ENCODE data around the gene GPATCH8. TPM values are rescaled to one million over a fixed set of nuclear protein-coding genes. Genes with fewer than 3 reads are reported as not detected.
"Not testable (repeated sequence)": the region's sequence is repeated elsewhere in the genome, so short reads cannot be mapped to it uniquely, and the experiment has no call there.

GPATCH8 gene
- polyA plus RNA-seq, 10 donors, result 21.1 to 36.9 (median 27.0) TPM

DNA sequence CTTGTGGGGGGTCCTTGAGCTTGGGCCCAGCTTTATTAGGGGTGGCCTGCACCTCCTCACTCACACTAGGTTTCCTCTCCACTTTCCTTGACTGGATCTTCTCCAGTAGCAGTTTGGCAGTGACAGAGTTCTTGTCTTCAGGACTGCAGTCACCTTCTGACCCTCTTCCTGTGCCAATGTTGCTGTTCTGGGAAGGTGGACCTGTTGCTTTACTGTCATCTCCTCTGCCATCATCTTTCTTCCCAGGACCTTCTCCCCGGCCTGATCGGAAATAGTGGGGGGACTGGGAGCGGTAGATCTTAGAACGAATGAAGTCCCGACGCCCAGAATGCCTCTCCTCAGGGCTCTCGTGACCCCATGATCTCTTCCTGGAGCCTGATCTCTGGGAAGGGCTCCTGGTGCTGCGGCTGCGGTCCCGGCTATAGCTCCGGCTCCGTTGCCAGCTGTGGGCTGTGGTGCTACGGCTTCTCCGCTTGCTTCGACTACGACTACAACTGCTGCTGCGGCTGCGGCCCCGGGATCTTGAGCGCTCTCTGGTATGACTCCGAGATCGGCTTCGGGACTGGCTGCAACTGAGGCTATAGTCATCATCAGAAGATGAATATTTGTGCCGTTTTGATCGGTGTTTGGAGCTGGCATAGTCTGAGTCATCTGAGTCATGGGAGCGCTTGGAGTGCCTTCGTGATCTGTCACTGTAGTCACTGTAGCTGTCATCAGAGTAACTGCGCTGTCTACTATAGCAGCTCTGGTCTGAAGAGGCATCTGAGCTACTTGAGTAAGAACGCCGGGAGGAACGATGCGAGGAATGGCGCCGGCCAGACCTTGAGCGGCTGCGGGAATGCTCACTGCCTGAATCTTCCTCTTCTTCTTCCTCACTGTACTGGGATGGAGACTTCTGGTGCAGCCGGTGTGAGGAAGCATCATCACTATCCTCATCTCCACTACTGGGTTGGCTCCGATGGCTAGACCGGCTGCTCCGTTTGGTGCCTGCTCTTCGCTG is 104.2 kb downstream of the GPATCH8 start:
- no peak for DNase-seq

- no peak for DNase-seq
Observed at GRCh38 chr17:44397479-44398440, 105.4 kb downstream of the GPATCH8 start.

DNA sequence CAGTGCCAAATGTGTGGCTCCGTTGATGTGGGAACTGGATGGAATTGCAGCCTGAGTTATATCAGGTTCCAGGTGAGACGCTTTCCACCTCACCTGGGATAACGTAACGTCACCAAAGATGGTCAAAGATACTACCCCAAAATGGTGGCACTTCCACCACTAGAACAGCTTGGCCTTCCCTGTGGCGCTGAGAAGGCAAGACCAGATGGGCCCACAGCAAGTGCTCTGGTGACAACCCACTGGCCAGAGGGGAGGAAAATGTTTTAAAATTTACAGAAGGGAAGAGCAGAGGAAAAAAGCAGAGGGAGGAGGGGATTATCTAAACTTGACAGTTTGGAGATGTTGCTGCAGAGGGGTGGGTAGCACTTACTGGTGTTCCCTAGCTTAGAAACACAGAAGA is 106.3 kb downstream of the GPATCH8 start:
- no peak for DNase-seq

- DNase-seq, result no peak
Observed at GRCh38 chr17:44394833-44395232, 108.4 kb downstream of the GPATCH8 start.

DNA sequence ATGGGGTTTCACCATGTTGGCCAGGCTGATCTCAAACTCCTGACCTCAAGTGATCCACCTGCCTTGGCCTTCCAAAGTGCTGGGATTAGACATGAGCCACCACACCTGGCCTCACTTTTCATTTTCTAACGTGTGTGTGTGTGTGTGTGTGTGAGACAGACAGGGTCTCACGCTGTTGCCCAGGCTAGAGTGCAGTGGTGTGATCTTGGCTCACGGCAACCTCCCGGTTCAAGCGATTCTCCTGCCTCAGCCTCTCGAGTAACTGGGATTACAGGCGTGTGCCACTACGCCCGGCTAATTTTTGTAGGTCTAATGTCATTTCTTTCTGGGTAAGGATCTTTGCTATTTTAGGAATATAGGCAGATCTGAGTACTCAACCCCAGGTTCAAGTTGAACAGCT is 109.1 kb downstream of the GPATCH8 start:
- DNase-seq, result not testable (repeated sequence)

DNA sequence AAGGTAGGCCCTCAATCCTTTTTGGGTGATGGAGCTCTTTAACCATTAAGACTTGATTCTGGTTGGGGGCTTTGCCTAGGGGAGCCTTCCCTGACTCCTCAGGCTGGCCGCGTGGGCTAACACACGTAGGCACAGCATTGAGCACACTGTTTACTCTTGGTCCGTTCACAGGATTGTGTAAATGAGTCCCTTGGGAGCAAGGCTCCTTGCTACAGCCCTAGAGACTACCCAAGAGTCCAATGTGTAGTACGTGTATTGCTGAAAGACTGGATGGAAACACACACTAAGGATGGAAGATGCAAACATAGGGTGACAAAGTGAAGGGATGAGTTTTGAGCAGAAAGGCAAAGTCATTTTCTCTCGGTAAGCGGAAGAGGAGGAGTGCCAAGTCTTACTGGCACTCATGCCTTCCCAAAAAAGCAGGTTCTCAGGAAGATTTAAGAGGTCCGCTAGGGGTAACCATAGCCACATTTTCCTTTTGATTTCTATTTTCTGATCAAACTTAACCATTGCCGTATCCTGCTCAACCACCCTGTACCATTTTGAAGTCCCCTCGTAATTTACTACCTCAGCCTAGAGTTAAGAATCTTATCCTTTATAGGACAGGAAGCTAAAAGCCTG is 112.8 kb downstream of the GPATCH8 start:
- no peak for DNase-seq

DNA sequence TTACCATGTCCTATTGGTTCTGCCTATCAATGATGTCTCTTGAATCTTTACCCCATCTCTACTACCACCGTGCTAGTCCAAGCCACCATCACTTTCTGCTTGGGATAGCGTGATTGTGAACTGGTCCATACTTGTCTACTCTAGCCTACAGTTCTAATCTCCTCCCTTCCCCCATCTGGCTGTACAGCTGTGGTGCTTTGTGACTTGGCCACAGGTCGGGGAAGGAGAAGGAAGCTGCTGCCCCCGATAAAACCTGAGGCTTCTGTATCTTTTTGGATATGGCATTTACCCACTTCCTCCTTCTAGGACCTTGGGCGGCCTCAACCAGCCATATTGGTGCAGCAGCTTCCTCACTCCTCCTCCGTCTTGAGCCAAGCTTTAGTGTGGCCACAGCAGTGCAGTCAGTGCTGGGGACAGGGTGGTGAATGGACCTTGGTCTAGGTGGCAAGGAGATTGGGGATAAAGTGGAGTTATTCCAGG is 113.4 kb downstream of the GPATCH8 start:
- no peak for DNase-seq

DNA sequence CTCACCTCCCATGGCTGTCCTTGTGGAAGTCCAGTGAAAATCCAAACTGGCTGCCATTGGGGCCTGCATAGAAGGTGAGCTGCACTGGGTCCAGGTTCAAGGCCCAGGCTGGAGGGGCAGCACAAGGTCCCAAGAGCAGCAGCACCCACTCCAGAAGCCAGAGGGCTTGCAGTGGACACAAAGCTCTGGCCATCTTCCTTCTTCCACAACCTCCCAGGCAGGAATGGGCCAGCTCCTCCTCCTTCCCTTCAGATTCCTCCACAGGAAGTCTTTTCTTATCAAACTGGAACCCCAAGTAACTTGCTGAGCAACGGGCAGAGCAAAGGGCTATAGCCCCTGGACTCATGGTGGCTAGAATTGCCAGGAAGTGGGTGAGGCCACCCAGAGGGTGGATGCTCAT is 113.9 kb downstream of the GPATCH8 start, which contains the start of gene ITGA2B:
Gene ITGA2B (minus strand): TSS at position 369 of the 400 bp plus-strand sequence. CDS start 176 bp downstream, at position 193.
- DNase-seq, result no peak

DNA sequence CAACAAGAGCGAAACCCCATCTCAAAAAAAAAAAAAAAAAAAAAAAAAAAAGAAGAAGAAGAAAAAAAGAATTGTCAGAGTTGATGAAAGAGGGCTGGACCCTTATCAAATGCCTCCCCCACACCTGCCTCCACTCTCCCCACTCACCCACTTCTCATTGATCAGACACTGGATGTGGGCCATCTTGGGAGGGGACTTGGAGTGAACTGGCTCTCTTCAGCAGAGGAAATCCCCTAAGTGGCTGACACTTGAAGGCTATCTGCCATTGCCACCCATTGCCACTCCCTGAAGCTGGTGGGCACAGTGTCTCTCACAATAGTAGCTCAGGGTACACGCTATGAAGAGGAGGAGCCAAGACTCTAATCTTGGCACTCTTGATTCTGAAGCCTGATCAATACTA is 115.4 kb downstream of the GPATCH8 start:
- no peak for DNase-seq

DNA sequence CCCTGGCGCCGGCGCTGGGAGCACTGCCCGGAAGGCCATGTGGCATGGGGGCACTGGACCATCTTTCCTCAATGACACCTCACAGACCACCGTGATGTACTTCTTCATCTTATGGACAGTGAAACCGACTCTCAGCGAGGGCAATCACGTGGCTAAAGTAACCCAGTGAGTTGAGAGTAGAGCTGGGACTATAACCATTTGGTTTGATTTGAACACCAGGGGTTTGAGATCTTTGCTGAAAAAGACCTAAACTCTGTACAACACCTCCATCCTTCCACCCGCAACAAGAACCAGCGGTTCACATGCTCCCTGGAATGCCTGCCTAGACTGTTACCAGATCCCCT is 117.1 kb downstream of the GPATCH8 start:
- no peak for DNase-seq

- peak; percentile 64 to 90 (median 71) for DNase-seq
Observed at GRCh38 chr17:44385287-44386181, 117.7 kb downstream of the GPATCH8 start.

- DNase-seq, result no peak
Observed at GRCh38 chr17:44384823-44385286, 118.4 kb downstream of the GPATCH8 start.

- peak in 1 of 3 donors; percentile 49 for DNase-seq
Observed at GRCh38 chr17:44384281-44384822, 118.9 kb downstream of the GPATCH8 start.

GRCh38 chr17:44383861-44384260 is 119.3 kb downstream of the GPATCH8 start:
- no peak for DNase-seq

DNA sequence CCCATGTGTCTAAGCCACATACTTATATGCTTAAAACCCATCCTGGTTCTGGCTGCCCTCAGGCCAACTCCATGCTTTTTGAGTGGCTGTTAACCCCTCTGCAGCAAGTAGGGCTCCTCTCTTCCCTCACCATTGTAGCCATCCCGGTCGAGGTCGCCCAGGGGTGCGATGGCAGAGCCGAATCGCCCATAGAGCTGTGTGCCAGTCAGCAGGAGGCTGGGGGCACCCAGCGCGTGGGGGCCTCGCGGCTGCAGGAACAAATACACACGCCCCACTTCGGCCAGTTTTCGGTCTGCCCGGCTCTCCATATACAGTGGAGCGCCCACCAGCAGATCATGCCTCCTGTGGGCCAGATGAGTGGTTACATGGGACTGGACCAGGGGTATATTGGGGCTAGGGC is 119.8 kb downstream of the GPATCH8 start:
- DNase-seq, result no peak

DNA sequence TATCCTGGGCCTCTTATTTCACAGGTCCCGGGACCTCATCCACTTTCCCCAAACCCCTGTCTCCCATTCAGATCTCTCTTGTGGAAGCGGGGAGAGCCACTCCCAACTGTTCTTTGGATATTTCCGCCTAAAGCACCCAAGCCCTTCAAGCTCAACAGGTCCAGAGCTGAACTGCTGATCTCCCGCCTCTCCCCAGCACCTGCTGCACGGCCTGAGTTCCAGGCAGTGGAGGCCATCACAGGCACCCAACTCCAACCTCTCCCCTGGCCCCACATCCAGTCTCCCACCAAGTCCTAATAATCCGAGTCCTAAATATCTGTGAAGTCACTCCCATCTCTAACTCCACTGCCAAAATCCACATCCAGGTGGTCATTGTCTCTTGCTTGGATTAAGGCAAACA is 120.3 kb downstream of the GPATCH8 start:
- no peak for DNase-seq

DNA sequence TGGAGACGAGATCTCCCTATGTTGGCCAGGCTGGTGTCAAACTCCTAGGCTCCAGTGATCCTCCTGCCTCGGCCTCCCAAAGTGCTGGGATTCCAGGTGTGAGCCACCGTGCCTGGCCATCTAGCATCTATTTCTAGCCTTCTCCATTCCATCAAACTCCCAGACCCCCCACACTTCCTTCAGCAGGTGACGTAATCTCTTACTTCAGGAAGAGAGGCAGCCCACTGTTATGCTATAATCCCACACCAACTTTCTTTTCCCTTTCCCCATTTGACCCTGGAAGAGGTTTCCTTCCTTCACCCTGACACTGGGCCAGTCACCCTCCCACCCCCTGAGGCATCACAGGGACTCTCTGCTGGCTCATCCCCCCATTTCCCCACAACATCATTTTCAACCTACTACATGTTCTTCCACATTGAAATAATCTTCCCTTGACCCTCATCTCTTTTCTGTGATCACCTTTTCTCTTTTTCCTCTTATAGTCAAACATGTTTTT is 121.3 kb downstream of the GPATCH8 start:
- DNase-seq, result no peak

DNA sequence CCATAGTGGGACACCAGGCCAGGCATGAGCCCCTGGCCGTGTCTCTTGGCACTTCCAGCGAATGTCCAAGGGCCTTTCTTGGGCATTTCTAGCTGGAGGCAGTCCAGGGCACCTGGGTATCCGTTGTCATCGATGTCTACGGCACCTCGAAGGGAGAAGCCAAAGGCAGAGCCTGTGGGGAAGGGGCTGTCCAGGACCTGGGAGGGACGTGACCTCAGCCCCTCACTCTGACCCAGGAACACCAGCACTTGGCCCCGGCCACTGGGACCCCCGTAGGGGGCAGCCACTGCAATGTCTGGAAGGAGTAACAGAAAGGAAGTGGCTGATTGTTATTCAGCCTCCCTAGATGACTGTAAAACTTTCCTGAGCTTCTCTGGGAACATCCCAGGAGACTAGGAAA is 122.4 kb downstream of the GPATCH8 start:
- DNase-seq, result no peak

- DNase-seq, result no peak
Observed at GRCh38 chr17:44379887-44380286, 123.3 kb downstream of the GPATCH8 start.

- DNase-seq, result no peak
Observed at GRCh38 chr17:44378171-44378705, 125.0 kb downstream of the GPATCH8 start.

All from muscle of back (tissue), 11 donors.